ENCODE data around the gene KRT38. TPM values are rescaled to one million over a fixed set of nuclear protein-coding genes. Genes with fewer than 3 reads are reported as not detected.
A peak's percentile ranks its signal among the peaks of the same experiment; 100 is the strongest.

The KRT38 gene
- total and polyA plus RNA-seq, 7 experiments from 2014 or later, result not detected

- ChIA-PET CTCF (no interaction called here), POLR2A (no interaction called here)
- no peaks in the 10 kb centered on the region for H3K4me1 ChIP-seq (ENCODE audit: control insufficient read depth in 2 of 2, insufficient read depth in 2 of 2, low read length in 2 of 2)
- Mint-ChIP-seq H3K36me3 (no peaks in the 10 kb centered on the region), H3K27ac (peak overlapping the region in 1 of 9 donors; percentile 6), H3K4me3 (no peak overlapping the region), H3K27me3 (peaks cover 0 to 2% (median 0%) of the 10 kb centered on the region in 5 donors), H3K9me3 (peaks cover 0 to 1% (median 0%) of the 10 kb centered on the region in 11 donors), H3K4me1 (no peaks in the 10 kb centered on the region)
- H3K27ac ChIP-seq (ENCODE audit: low read depth, low read length), result no peak overlapping the region
- no peaks in the 10 kb centered on the region for H3K9me3 ChIP-seq (ENCODE audit: control insufficient read depth in 2 of 3, low read length in 3 of 3)
- ATAC-seq (no peak), DNase-seq (no peak)
- H3K27me3 ChIP-seq (ENCODE audit: control insufficient read depth in 2 of 2, insufficient read depth in 2 of 2, low read length in 2 of 2), result no peaks in the 10 kb centered on the region
- no peaks in the 10 kb centered on the region for H3K36me3 ChIP-seq (ENCODE audit: control insufficient read depth in 2 of 3, insufficient read depth in 3 of 3, low read length in 3 of 3)
- intact Hi-C loops (cut with micrococcal nuclease), result no loop called here
- no peak overlapping the region for H3K4me3 ChIP-seq (ENCODE audit: low read length)
Measured at GRCh38 chr17:41483991-41484826, 43.4 kb upstream of the KRT38 start.

GRCh38 chr17:41483531-41483930 is 42.7 kb upstream of the KRT38 start:
- Histone ChIP-seq H3K27me3 (ENCODE audit: control insufficient read depth in 2 of 2, insufficient read depth in 2 of 2, low read length in 2 of 2) (no peaks in the 10 kb centered on the region), H3K36me3 (ENCODE audit: control insufficient read depth in 2 of 3, insufficient read depth in 3 of 3, low read length in 3 of 3) (no peaks in the 10 kb centered on the region), H3K4me1 (ENCODE audit: control insufficient read depth in 2 of 2, insufficient read depth in 2 of 2, low read length in 2 of 2) (no peaks in the 10 kb centered on the region), H3K9me3 (ENCODE audit: control insufficient read depth in 2 of 3, low read length in 3 of 3) (no peaks in the 10 kb centered on the region), H3K27ac (ENCODE audit: low read depth, low read length) (no peak overlapping the region), H3K4me3 (ENCODE audit: low read length) (no peak overlapping the region)
- Mint-ChIP-seq H3K4me3 (no peak overlapping the region), H3K4me1 (no peaks in the 10 kb centered on the region), H3K9me3 (peaks cover 0 to 1% (median 0%) of the 10 kb centered on the region in 11 donors), H3K36me3 (no peaks in the 10 kb centered on the region), H3K27ac (no peak overlapping the region), H3K27me3 (peaks cover 0 to 2% (median 0%) of the 10 kb centered on the region in 5 donors)
- ChIA-PET POLR2A (no interaction called here), CTCF (no interaction called here)
- DNase-seq (no peak), ATAC-seq (no peak)
- intact Hi-C loops (cut with micrococcal nuclease), result no loop called here

DNA sequence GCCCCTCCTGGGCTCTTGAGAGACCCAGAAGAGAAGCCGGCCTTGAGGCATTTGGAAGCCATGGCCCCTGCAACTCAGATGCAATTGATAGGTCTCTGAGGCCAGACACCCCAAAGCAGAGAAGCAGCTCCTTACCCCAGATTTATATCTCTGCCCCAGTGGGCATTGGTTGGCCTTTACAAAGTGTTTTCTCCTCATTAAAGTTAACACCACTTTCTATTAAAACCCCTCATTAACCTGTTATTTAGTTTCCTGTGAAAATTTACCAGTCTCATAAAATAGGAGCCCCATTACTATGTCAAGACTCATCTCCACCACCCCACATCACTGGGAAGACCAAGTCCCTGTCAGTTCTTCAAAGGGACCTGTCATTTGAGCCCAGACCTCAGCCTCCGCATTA is 40.3 kb upstream of the KRT38 start, which contains the start of gene KRT35:
Gene KRT35, minus strand, starts transcription at position 116 of the 400 bp plus-strand sequence. Its CDS starts 54 bp downstream, at position 62.
- Mint-ChIP-seq H3K36me3 (no peaks in the 10 kb centered on the region), H3K27ac (peak within 1 kb of the TSS in 2 of 9 donors; percentile 16 to 19), H3K4me1 (no peaks in the 10 kb centered on the region), H3K9me3 (peaks cover 0 to 1% (median 0%) of the 10 kb centered on the region in 11 donors), H3K27me3 (peaks cover 0 to 2% (median 0%) of the 10 kb centered on the region in 5 donors), H3K4me3 (no peak within 1 kb of the TSS)
- CTCF ChIA-PET, result no interaction called here
- POLR2A ChIA-PET, result no interaction called here
- H3K9me3 ChIP-seq (ENCODE audit: control insufficient read depth in 2 of 3, low read length in 3 of 3), result no peaks in the 10 kb centered on the region
- no peaks in the 10 kb centered on the region for H3K27me3 ChIP-seq (ENCODE audit: control insufficient read depth in 2 of 2, insufficient read depth in 2 of 2, low read length in 2 of 2)
- DNase-seq (no peak), ATAC-seq (no peak)
- no peak within 1 kb of the TSS for H3K27ac ChIP-seq (ENCODE audit: low read depth, low read length)
- no peaks in the 10 kb centered on the region for H3K4me1 ChIP-seq (ENCODE audit: control insufficient read depth in 2 of 2, insufficient read depth in 2 of 2, low read length in 2 of 2)
- no peaks in the 10 kb centered on the region for H3K36me3 ChIP-seq (ENCODE audit: control insufficient read depth in 2 of 3, insufficient read depth in 3 of 3, low read length in 3 of 3)
- no peak within 1 kb of the TSS for H3K4me3 ChIP-seq (ENCODE audit: low read length)
- intact Hi-C loops (cut with micrococcal nuclease), result no loop called here

DNA sequence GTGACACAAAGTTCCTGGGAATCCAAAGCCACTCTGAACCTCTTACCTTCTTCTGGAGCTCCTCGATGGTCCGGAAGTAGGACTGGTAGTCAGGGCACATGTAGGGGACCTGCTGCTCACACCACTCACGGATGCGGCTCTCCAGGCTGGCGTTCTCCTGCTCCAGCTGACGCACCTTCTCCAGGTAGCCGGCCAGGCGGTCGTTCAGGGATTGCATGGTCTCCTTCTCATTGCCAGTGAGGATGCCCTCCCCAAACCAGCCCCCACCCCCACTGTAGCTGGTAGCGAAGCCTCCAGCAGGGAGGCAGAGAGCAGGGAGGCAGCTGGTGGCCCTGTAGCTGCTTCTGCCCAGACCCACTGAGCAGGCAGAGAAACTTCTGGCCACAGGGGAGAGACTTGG is 39.8 kb upstream of the KRT38 start:
- Histone ChIP-seq H3K27me3 (ENCODE audit: control insufficient read depth in 2 of 2, insufficient read depth in 2 of 2, low read length in 2 of 2) (no peaks in the 10 kb centered on the region), H3K4me3 (ENCODE audit: low read length) (no peak overlapping the region), H3K4me1 (ENCODE audit: control insufficient read depth in 2 of 2, insufficient read depth in 2 of 2, low read length in 2 of 2) (no peaks in the 10 kb centered on the region), H3K36me3 (ENCODE audit: control insufficient read depth in 2 of 3, insufficient read depth in 3 of 3, low read length in 3 of 3) (no peaks in the 10 kb centered on the region), H3K9me3 (ENCODE audit: control insufficient read depth in 2 of 3, low read length in 3 of 3) (no peaks in the 10 kb centered on the region), H3K27ac (ENCODE audit: low read depth, low read length) (no peak overlapping the region)
- no peak for ATAC-seq
- Mint-ChIP-seq H3K36me3 (no peaks in the 10 kb centered on the region), H3K4me3 (no peak overlapping the region), H3K9me3 (peaks cover 0 to 1% (median 0%) of the 10 kb centered on the region in 11 donors), H3K4me1 (no peaks in the 10 kb centered on the region), H3K27ac (no peak overlapping the region), H3K27me3 (peaks cover 0 to 2% (median 0%) of the 10 kb centered on the region in 5 donors)
- POLR2A ChIA-PET, result no interaction called here
- CTCF ChIA-PET, result no interaction called here
- no peak for DNase-seq
- intact Hi-C loops (cut with micrococcal nuclease), result no loop called here

GRCh38 chr17:41480136-41480535 is 39.4 kb upstream of the KRT38 start:
- no peak for ATAC-seq
- Mint-ChIP-seq H3K4me1 (no peaks in the 10 kb centered on the region), H3K9me3 (peaks cover 0 to 1% (median 0%) of the 10 kb centered on the region in 11 donors), H3K27ac (peak overlapping the region in 2 of 9 donors; percentile 16 to 19), H3K36me3 (no peaks in the 10 kb centered on the region), H3K27me3 (peaks cover 0 to 2% (median 0%) of the 10 kb centered on the region in 5 donors), H3K4me3 (no peak overlapping the region)
- Histone ChIP-seq H3K4me1 (ENCODE audit: control insufficient read depth in 2 of 2, insufficient read depth in 2 of 2, low read length in 2 of 2) (no peaks in the 10 kb centered on the region), H3K27ac (ENCODE audit: low read depth, low read length) (no peak overlapping the region), H3K4me3 (ENCODE audit: low read length) (no peak overlapping the region), H3K27me3 (ENCODE audit: control insufficient read depth in 2 of 2, insufficient read depth in 2 of 2, low read length in 2 of 2) (no peaks in the 10 kb centered on the region), H3K36me3 (ENCODE audit: control insufficient read depth in 2 of 3, insufficient read depth in 3 of 3, low read length in 3 of 3) (no peaks in the 10 kb centered on the region), H3K9me3 (ENCODE audit: control insufficient read depth in 2 of 3, low read length in 3 of 3) (no peaks in the 10 kb centered on the region)
- ChIA-PET CTCF (no interaction called here), POLR2A (no interaction called here)
- DNase-seq, result no peak
- intact Hi-C loops (cut with micrococcal nuclease), result no loop called here

DNA sequence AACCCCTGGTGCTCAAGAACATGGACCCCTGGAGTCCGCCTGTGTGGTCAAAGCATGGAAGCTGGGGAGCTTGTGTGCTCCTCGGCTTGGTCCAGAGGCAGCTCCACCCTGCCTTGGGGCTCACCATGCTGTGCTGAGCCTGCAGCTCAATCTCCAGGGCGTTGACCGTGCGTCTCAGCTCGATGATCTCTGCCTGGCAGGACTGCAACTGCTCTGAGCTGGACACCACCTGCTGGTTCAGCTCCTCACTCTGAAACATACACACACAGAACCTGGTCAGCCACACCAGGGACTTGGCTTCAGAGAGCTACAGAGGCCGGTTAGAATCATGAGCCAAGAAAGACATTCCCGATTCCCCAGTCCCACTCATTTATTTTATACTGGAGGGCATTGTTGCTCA is 37.5 kb upstream of the KRT38 start:
- Mint-ChIP-seq H3K27ac (no peak overlapping the region), H3K36me3 (no peaks in the 10 kb centered on the region), H3K4me3 (no peak overlapping the region), H3K4me1 (no peaks in the 10 kb centered on the region), H3K27me3 (peaks cover 0 to 3% (median 0%) of the 10 kb centered on the region in 5 donors), H3K9me3 (peaks cover 0 to 6% (median 0%) of the 10 kb centered on the region in 11 donors)
- no peaks in the 10 kb centered on the region for H3K36me3 ChIP-seq (ENCODE audit: control insufficient read depth in 2 of 3, insufficient read depth in 3 of 3, low read length in 3 of 3)
- no peaks in the 10 kb centered on the region for H3K9me3 ChIP-seq (ENCODE audit: control insufficient read depth in 2 of 3, low read length in 3 of 3)
- POLR2A ChIA-PET, result no interaction called here
- H3K4me1 ChIP-seq (ENCODE audit: control insufficient read depth in 2 of 2, insufficient read depth in 2 of 2, low read length in 2 of 2), result no peaks in the 10 kb centered on the region
- CTCF ChIA-PET, result interaction anchor here (0.8 to 1.2 kb wide), 2 partner anchors 27 to 155 kb away, joined by 3 read pairs; partner anchors contain the start of gene KRT13
- H3K27me3 ChIP-seq (ENCODE audit: control insufficient read depth in 2 of 2, insufficient read depth in 2 of 2, low read length in 2 of 2), result no peaks in the 10 kb centered on the region
- no peak overlapping the region for H3K4me3 ChIP-seq (ENCODE audit: low read length)
- H3K27ac ChIP-seq (ENCODE audit: low read depth, low read length), result no peak overlapping the region
- no peak for ATAC-seq
- intact Hi-C loops (cut with micrococcal nuclease), result no loop called here
- no peak for DNase-seq
